H1 (cell line): ENCODE measurements around the gene SLC25A30. TPM values are rescaled to one million over a fixed set of nuclear protein-coding genes. Genes with fewer than 3 reads are reported as not detected.

Source experiments
- CTCF ChIA-PET: fragments of 300-600 bp; sonication (Branson Sonifier 250); formaldehyde crosslinking; loops from one replicate; lab custom pipeline; 2021; ENCODE audit not compliant: partially characterized antibody; lab: Charles Lee
- POLR2A ChIA-PET: fragments of 300-600 bp; sonication (Branson Sonifier 250); formaldehyde crosslinking; loops from one replicate; lab custom pipeline; 2021; ENCODE audit warnings: inconsistent platforms; ENCODE audit not compliant: partially characterized antibody; lab: Charles Lee
- DNase-seq, 2 experiments: peaks; one replicate each; pipeline versions ENCODE4 v3.0.0 to v3.0.0-alpha.2; 2010 to 2022; ENCODE audit warnings: low spot score in 2 of 2, low read depth in 1 of 2, mixed read lengths in 1 of 2
- FAIRE-seq: peaks from 2 replicates; lab custom pipeline; 2011; peaks lifted over from hg19 to GRCh38; lab: Jason Lieb, UNC
- H2AFZ ChIP-seq: 2 replicates; pipeline ENCODE4 v1.8.1; 2012; ENCODE audit warnings: low read length, inconsistent platforms
- H2AK5ac ChIP-seq: 2 replicates; pipeline ENCODE4 v1.6.1; 2013; ENCODE audit warnings: low read depth, low read length
- H2BK120ac ChIP-seq: replicated peaks from 2 replicates; pipeline ENCODE3; 2013; ENCODE audit warnings: low read depth, low read length, inconsistent platforms
- H2BK12ac ChIP-seq: 2 replicates; pipeline ENCODE4 v1.6.1; 2013; ENCODE audit warnings: low read depth, low read length
- H2BK15ac ChIP-seq: 2 replicates; pipeline ENCODE4 v1.6.1; 2013; ENCODE audit warnings: low read length
- H2BK20ac ChIP-seq: 2 replicates; pipeline ENCODE4 v1.6.1; 2013; ENCODE audit warnings: low read length
- H2BK5ac ChIP-seq: 2 replicates; pipeline ENCODE4 v1.6.1; 2013; ENCODE audit warnings: low read depth, low read length
- H3K14ac ChIP-seq: 2 replicates; pipeline ENCODE4 v1.6.1; 2013; ENCODE audit warnings: inconsistent platforms; ENCODE audit not compliant: insufficient read length
- H3K18ac ChIP-seq: 2 replicates; pipeline ENCODE4 v1.6.1; 2013; ENCODE audit warnings: low read length; ENCODE audit errors: extremely low read depth
- H3K23ac ChIP-seq: 2 replicates; pipeline ENCODE4 v1.6.1; 2013; ENCODE audit warnings: inconsistent platforms; ENCODE audit not compliant: insufficient read length
- H3K23me2 ChIP-seq: 2 replicates; pipeline ENCODE4 v1.6.1; 2013; ENCODE audit warnings: low read depth, low read length
- H3K27ac ChIP-seq: 2 replicates; pipeline ENCODE4 v1.6.1; 2011; ENCODE audit warnings: low read depth, low read length, inconsistent platforms
- H3K27me3 ChIP-seq, 4 experiments: replicated peaks in 1 of 4; 1 replicate in 1 of 4; 2 replicates in 3 of 4; pipeline versions ENCODE4 v1.6.1 to v1.8.1; 2011 to 2013; ENCODE audit warnings: low read length in 3 of 4, mild to moderate bottlenecking in 3 of 4, inconsistent platforms in 2 of 4, mixed read lengths in 2 of 4, moderate library complexity in 1 of 4; ENCODE audit not compliant: control insufficient read depth in 3 of 4, insufficient read depth in 3 of 4; ENCODE audit errors: extremely low read depth in 1 of 4
- H3K36me3 ChIP-seq, 4 experiments: 2 replicates each; pipeline versions ENCODE4 v1.6.1 to v1.8.1; 2011 to 2013; ENCODE audit warnings: mild to moderate bottlenecking in 4 of 4, low read length in 3 of 4, moderate library complexity in 2 of 4, control low read depth in 1 of 4, inconsistent platforms in 1 of 4; ENCODE audit not compliant: insufficient read depth in 4 of 4, control insufficient read depth in 2 of 4
- H3K4ac ChIP-seq: replicated peaks from 2 replicates; pipeline ENCODE3; 2013; ENCODE audit warnings: low read length, low read depth, mixed read lengths, inconsistent platforms; ENCODE audit not compliant: insufficient read length
- H3K4me1 ChIP-seq, 4 experiments: replicated peaks in 1 of 4; 1 replicate in 1 of 4; 2 replicates in 3 of 4; pipeline versions ENCODE4 v1.6.1 to v1.8.1; 2011 to 2013; ENCODE audit warnings: low read length in 3 of 4, inconsistent platforms in 2 of 4, mixed read lengths in 1 of 4; ENCODE audit not compliant: insufficient read depth in 4 of 4, control insufficient read depth in 3 of 4
- H3K4me2 ChIP-seq, 2 experiments: 2 replicates each; pipeline versions ENCODE4 v1.6.1 to v1.8.1; 2011 to 2013; ENCODE audit warnings: low read depth in 2 of 2, low read length in 2 of 2, control low read depth in 1 of 2, inconsistent platforms in 1 of 2, mild to moderate bottlenecking in 1 of 2; ENCODE audit not compliant: insufficient read depth in 1 of 2
- H3K4me3 ChIP-seq, 4 experiments: fragments of 200-600, 300-600 bp in 1 of 4; sonication (generic), shearing (Covaris generic), sonication (Bioruptor Twin) in 1 of 4; 2 replicates each; pipeline versions ENCODE4 v1.5.1 to v1.8.1; 2011 to 2016; ENCODE audit warnings: low read length in 4 of 4, low read depth in 3 of 4, control low read depth in 2 of 4, inconsistent platforms in 2 of 4, mild to moderate bottlenecking in 2 of 4, mixed read lengths in 1 of 4, moderate library complexity in 1 of 4; ENCODE audit not compliant: insufficient read depth in 2 of 4; ENCODE audit errors: extremely low read depth in 1 of 4
- H3K56ac ChIP-seq: replicated peaks from 2 replicates; pipeline ENCODE3; 2013; ENCODE audit warnings: low read depth, mild to moderate bottlenecking, mixed read lengths, low read length, inconsistent platforms; ENCODE audit not compliant: insufficient read length
- H3K79me1 ChIP-seq: 2 replicates; pipeline ENCODE4 v1.6.1; 2013; ENCODE audit warnings: low read depth, low read length, control low read depth
- H3K79me2 ChIP-seq, 2 experiments: 2 replicates each; pipeline versions ENCODE4 v1.6.1 to v1.8.1; 2012 to 2013; ENCODE audit warnings: low read length in 2 of 2, mild to moderate bottlenecking in 2 of 2, inconsistent platforms in 1 of 2; ENCODE audit not compliant: insufficient read depth in 2 of 2, control insufficient read depth in 1 of 2
- H3K9ac ChIP-seq, 4 experiments: replicated peaks in 1 of 4; 1 replicate in 1 of 4; 2 replicates in 3 of 4; pipeline versions ENCODE4 v1.6.1 to v1.8.1; 2011 to 2013; ENCODE audit warnings: low read depth in 3 of 4, low read length in 3 of 4, control low read depth in 2 of 4, mild to moderate bottlenecking in 2 of 4, moderate library complexity in 2 of 4, inconsistent platforms in 1 of 4; ENCODE audit errors: extremely low read depth in 1 of 4
- H3K9me3 ChIP-seq, 2 experiments: 2 replicates each; pipeline versions ENCODE4 v1.6.1 to v1.8.1; 2012 to 2013; ENCODE audit warnings: mild to moderate bottlenecking in 2 of 2, moderate library complexity in 2 of 2, control low read depth in 1 of 2, inconsistent platforms in 1 of 2, low read depth in 1 of 2, low read length in 1 of 2, mixed read lengths in 1 of 2; ENCODE audit not compliant: insufficient read depth in 2 of 2
- H4K20me1 ChIP-seq, 2 experiments: replicated peaks in 1 of 2; 2 replicates each; pipeline versions ENCODE3 to v1.8.1; 2011 to 2013; ENCODE audit warnings: inconsistent platforms in 2 of 2, low read length in 2 of 2, mild to moderate bottlenecking in 1 of 2; ENCODE audit not compliant: insufficient read depth in 2 of 2, control insufficient read depth in 1 of 2
- H4K5ac ChIP-seq: 2 replicates; pipeline ENCODE4 v1.6.1; 2013; ENCODE audit warnings: low read length, low read depth, mixed read lengths, inconsistent platforms; ENCODE audit not compliant: insufficient read length
- H4K8ac ChIP-seq: 2 replicates; pipeline ENCODE4 v1.8.0; 2013; ENCODE audit warnings: mild to moderate bottlenecking, moderate library complexity, low read length, inconsistent platforms; ENCODE audit not compliant: insufficient read depth; ENCODE audit errors: extremely low read depth
- H4K91ac ChIP-seq: replicated peaks from 2 replicates; pipeline ENCODE3; 2013; ENCODE audit warnings: low read length, mixed read lengths, inconsistent platforms; ENCODE audit not compliant: insufficient read length
- BRCA1 ChIP-seq: IDR thresholded peaks from 2 replicates; pipeline ENCODE4 v1.6.1; 2012; ENCODE audit warnings: low read depth, low read length, improper control_type of control experiment
- CBX5 ChIP-seq: fragments of 300-800, 300-1000 bp; sonication (generic); IDR thresholded peaks from 2 replicates; pipeline ENCODE4 v1.7.1; 2016; ENCODE audit warnings: antibody characterized with exemption, low read length, low read depth
- CREB1 ChIP-seq: IDR thresholded peaks from 2 replicates; pipeline ENCODE4 v1.6.1; 2012; ENCODE audit warnings: inconsistent platforms
- EGR1 ChIP-seq: IDR thresholded peaks from 2 replicates; pipeline ENCODE4 v1.6.1; 2011; ENCODE audit warnings: low read depth, low read length, borderline replicate concordance
- HDAC6 ChIP-seq: IDR thresholded peaks from one replicate; pipeline ENCODE4 v1.7.1; 2012; ENCODE audit warnings: low read depth, mild to moderate bottlenecking, inconsistent platforms, low read length, moderate library complexity
- JUN ChIP-seq: IDR thresholded peaks from 2 replicates; pipeline ENCODE4 v1.6.1; 2011; ENCODE audit warnings: low read depth, mild to moderate bottlenecking, improper control_type of control experiment, low read length
- MAFK ChIP-seq: IDR thresholded peaks from 2 replicates; pipeline ENCODE4 v1.6.1; 2012; ENCODE audit warnings: low read depth, mild to moderate bottlenecking, improper control_type of control experiment, low read length
- NANOG ChIP-seq: IDR thresholded peaks from 2 replicates; pipeline ENCODE4 v1.6.1; 2011; ENCODE audit warnings: low read length, low read depth, mild to moderate bottlenecking, inconsistent platforms; ENCODE audit not compliant: insufficient read depth, poor library complexity, severe bottlenecking
- RAD21 ChIP-seq, 2 experiments: IDR thresholded peaks in 1 of 2; conservative IDR thresholded peaks in 1 of 2; 2 replicates each; pipeline ENCODE4 v1.6.1; 2011; ENCODE audit warnings: low read depth in 2 of 2, low read length in 2 of 2, improper control_type of control experiment in 1 of 2, inconsistent platforms in 1 of 2, mild to moderate bottlenecking in 1 of 2, moderate library complexity in 1 of 2
- RBBP5 ChIP-seq: IDR thresholded peaks from 2 replicates; pipeline ENCODE4 v1.7.1; 2012; ENCODE audit warnings: low read depth, mild to moderate bottlenecking, inconsistent platforms, low read length, moderate library complexity, borderline replicate concordance
- SAP30 ChIP-seq: fragments of 300-600 bp; sonication (generic); IDR thresholded peaks from 2 replicates; pipeline ENCODE4 v1.7.1; 2012; ENCODE audit warnings: low read length, moderate library complexity, mild to moderate bottlenecking, inconsistent platforms; ENCODE audit not compliant: insufficient read depth, insufficient replicate concordance
- SP1 ChIP-seq: IDR thresholded peaks from 2 replicates; pipeline ENCODE4 v1.6.1; 2011; ENCODE audit warnings: low read depth, low read length
- TAF7 ChIP-seq: optimal IDR thresholded peaks from 2 replicates; pipeline ENCODE3; 2011; ENCODE audit warnings: low read depth, mild to moderate bottlenecking, inconsistent platforms, low read length, moderate library complexity, borderline replicate concordance
- TCF12 ChIP-seq: IDR thresholded peaks from 2 replicates; pipeline ENCODE4 v1.6.1; 2011; ENCODE audit warnings: low read depth, mild to moderate bottlenecking, low read length
- TEAD4 ChIP-seq: IDR thresholded peaks from 2 replicates; pipeline ENCODE4 v1.6.1; 2012; ENCODE audit warnings: low read depth, low read length, inconsistent platforms, mixed read lengths
- WGBS, 2 experiments: shearing (Covaris generic) in 1 of 2; methylation state at CpG; one replicate each; pipeline versions ENCODE4 v1.1.6 to v1.1.7; 2013 to 2015; ENCODE audit warnings: low lambda C conversion rate in 2 of 2, mixed read lengths in 2 of 2, inconsistent platforms in 1 of 2, low coverage in 1 of 2, missing lambda C conversion rate in 1 of 2; ENCODE audit not compliant: insufficient replicate concordance in 2 of 2, insufficient coverage in 1 of 2, insufficient read length in 1 of 2; ENCODE audit errors: extremely low coverage in 1 of 2, missing lambda C conversion rate in 1 of 2; 5-methylcytosine and 5-hydroxymethylcytosine counted together
- polyA plus RNA-seq, 7 experiments: library from polyadenylated mRNA; depleted of rRNA in 3 of 7; stranded (reverse) in 5 of 7; unstranded in 2 of 7; fragments of >200 nt in 5 of 7; fragments of 200-250 nt in 2 of 7; gene quantifications; 1 replicate in 5 of 7; 2 replicates in 1 of 7; 4 replicates in 1 of 7; pipeline versions ENCODE4 v1.2.1 to v1.2.3, GENCODE V29; 2011 to 2013; ENCODE audit warnings: missing spikeins in 2 of 7, mixed read lengths in 2 of 7
- total RNA-seq: library from RNA; stranded (reverse); fragmentation: NEBNext Ultra II Directional; extraction: Animal tissue kit (Norgen Biotek cat#: 25700); gene quantifications from 2 replicates; pipeline ENCODE4 v1.2.1, GENCODE V29; 2021

The SLC25A30 gene
- total and polyA plus RNA-seq, 2 of the 8 experiments (the other 6 are each of a cell fraction or from before 2014, with no cell fraction given) = 2.1 to 8.7 TPM

DNA sequence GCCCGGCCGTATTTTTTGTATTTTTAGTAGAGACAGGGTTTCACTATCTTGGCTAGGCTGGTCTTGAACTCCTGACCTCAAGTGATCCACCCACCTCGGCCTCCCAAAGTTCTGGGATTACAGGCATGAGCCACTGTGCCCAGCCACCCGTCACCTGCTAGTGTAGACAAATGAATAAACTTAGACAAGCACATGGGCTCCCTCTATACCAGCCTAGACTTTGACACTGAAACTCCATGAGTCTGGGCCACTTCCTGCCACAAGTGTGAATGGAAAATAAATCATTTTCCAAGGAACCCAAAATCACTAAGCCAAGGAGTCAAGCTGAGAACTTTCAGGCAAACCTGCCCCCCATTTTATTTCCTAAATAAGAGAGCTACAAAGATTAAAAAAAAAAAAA is 50.2 kb downstream of the SLC25A30 start:
- no peak for FAIRE-seq
- Histone ChIP-seq H3K14ac (no peak overlapping the region), H3K9me3 (no peaks in the 10 kb centered on the region), H2AFZ (no peak overlapping the region), H3K4me3 (no peak overlapping the region), H3K27ac (no peak overlapping the region), H2BK5ac (no peak overlapping the region), H2BK12ac (no peak overlapping the region), H3K4me2 (no peak overlapping the region), H3K9ac (no peak overlapping the region), H3K79me2 (no peaks in the 10 kb centered on the region), H2BK20ac (no peak overlapping the region), H3K79me1 (no peaks in the 10 kb centered on the region), H3K23me2 (no peaks in the 10 kb centered on the region), H3K4me1 (peaks cover 0 to 7% (median 3%) of the 10 kb centered on the region in 4 experiments; a peak in 5 of 7 replicates), H3K23ac (no peak overlapping the region), H2BK120ac (no peak overlapping the region), H4K8ac (no peak overlapping the region), H3K56ac (no peak overlapping the region), H4K91ac (no peak overlapping the region), H4K5ac (no peak overlapping the region), H4K20me1 (no peaks in the 10 kb centered on the region), H3K27me3 (no peaks in the 10 kb centered on the region), H3K18ac (no peak overlapping the region), H3K36me3 (no peaks in the 10 kb centered on the region), H2AK5ac (0 out of 2 replicates have a peak overlapping the region, but pooled peaks have one; percentile 65), H2BK15ac (no peak overlapping the region), H3K4ac (peak overlapping the region; percentile 85)
- ChIA-PET CTCF (interaction anchor here (0.6 to 12.3 kb wide), 4 partner anchors 11 to 55 kb away, joined by 3 to 164 read pairs (median 4); no protein-coding TSS in a partner anchor), POLR2A (interaction anchor here (1.3 to 1.6 kb wide), 2 partner anchors 33 to 37 kb away, joined by 3 to 6 read pairs; no protein-coding TSS in a partner anchor)
- WGBS, 2 experiments = 91% methylated on average over 4 of the region's 4 CpGs; no CpG with 5 or more reads in 1 of the 2 experiments
- DNase-seq = no peak
- TF ChIP-seq SAP30 (no peak), CBX5 (no peak), HDAC6 (no peak), RBBP5 (no peak), MAFK (no peak), JUN (no peak), TCF12 (no peak), SP1 (no peak), TEAD4 (no peak), NANOG (no peak), TAF7 (no peak), EGR1 (no peak), CREB1 (no peak), RAD21 (IDR thresholded peaks at IDR 0.05 in 1 of 2, conservative IDR thresholded peaks at IDR 0.05 in 1 of 2; ENCODE audit: low read depth in 2 of 2, low read length in 2 of 2) (no peak), BRCA1 (no peak)
